K562 (cell line): ENCODE measurements around the gene IFI27L1. TPM values are rescaled to one million over a fixed set of nuclear protein-coding genes. Genes with fewer than 3 reads are reported as not detected.

Experiments used
- ATAC-seq: fragments of 200-7000 bp; cut with Tn5 transposase; 3 replicates; pipeline ENCODE4 v1.9.1; 2020; ENCODE audit warnings: moderate library complexity
- BruUV-seq: library from RNA; stranded (reverse); fragments of 400-500 nt; replicated peaks from 2 replicates; lab custom pipeline; 2021; lab: Mats Ljungman, UMichigan
- CTCF ChIA-PET: fragments of 300-600 bp; formaldehyde crosslinking; extraction: SDS; loops from one replicate; lab custom pipeline; 2021; ENCODE audit warnings: low intra/inter-chr PET ratio; lab: Yijun Ruan, JAX
- POLR2A ChIA-PET: fragments of 300-600, 350-650 bp; sonication (Branson Sonifier 250); formaldehyde crosslinking; extraction: SDS; loops from one replicate; lab custom pipeline; 2021; ENCODE audit warnings: antibody characterized with exemption, inconsistent platforms; lab: Yijun Ruan, JAX
- DNase-seq, 4 experiments: peaks; one replicate each; pipeline versions ENCODE4 v3.0.0 to v3.0.0-alpha.2; 2011 to 2018; ENCODE audit warnings: low spot score in 3 of 4, mixed read lengths in 3 of 4; ENCODE audit errors: extremely low read depth in 1 of 4
- FAIRE-seq: peaks from 2 replicates; lab custom pipeline; 2011; peaks lifted over from hg19 to GRCh38; lab: Jason Lieb, UNC
- H2AFZ ChIP-seq: 2 replicates; pipeline ENCODE4 v1.6.0; 2011; ENCODE audit warnings: low read depth, low read length, control low read depth, inconsistent platforms
- H3K27ac ChIP-seq: fragments of 200-600 bp; 3 replicates; pipeline ENCODE4 v1.8.0; 2011; ENCODE audit warnings: low read depth, mild to moderate bottlenecking, control low read depth, inconsistent platforms, low read length, moderate library complexity, mixed read lengths; ENCODE audit errors: extremely low read depth
- H3K27me3 ChIP-seq, 2 experiments: fragments of 300-600 bp in 1 of 2; 2 replicates in 1 of 2; 3 replicates in 1 of 2; pipeline versions ENCODE4 v1.6.0 to v1.8.0; 2011; ENCODE audit warnings: inconsistent platforms in 2 of 2, low read length in 2 of 2, mild to moderate bottlenecking in 1 of 2, mixed read lengths in 1 of 2, moderate library complexity in 1 of 2; ENCODE audit not compliant: control insufficient read depth in 2 of 2, insufficient read depth in 2 of 2
- H3K36me3 ChIP-seq: fragments of 300-600 bp; 3 replicates; pipeline ENCODE4 v1.8.0; 2011; ENCODE audit warnings: mild to moderate bottlenecking, low read length, inconsistent platforms; ENCODE audit not compliant: control insufficient read depth, insufficient read depth
- H3K4me1 ChIP-seq, 2 experiments: fragments of 200-600 bp in 1 of 2; replicated peaks in 1 of 2; 2 replicates in 1 of 2; 3 replicates in 1 of 2; pipeline versions ENCODE4 v1.5.1 to v1.8.0; 2011; ENCODE audit warnings: inconsistent platforms in 2 of 2, low read length in 2 of 2, mild to moderate bottlenecking in 1 of 2, mixed read lengths in 1 of 2, moderate library complexity in 1 of 2; ENCODE audit not compliant: control insufficient read depth in 2 of 2, insufficient read depth in 2 of 2
- H3K4me2 ChIP-seq: 2 replicates; pipeline ENCODE4 v1.6.1; 2011; ENCODE audit warnings: low read length, control low read depth, inconsistent platforms, mixed read lengths; ENCODE audit not compliant: insufficient read depth
- H3K4me3 ChIP-seq: fragments of 200-600 bp; sonication (generic), shearing (Covaris generic); 2 replicates; pipeline ENCODE4 v1.5.1; 2016; ENCODE audit warnings: control low read depth, inconsistent platforms
- H3K79me2 ChIP-seq: fragments of 200-600 bp; 3 replicates; pipeline ENCODE4 v1.8.0; 2011; ENCODE audit warnings: low read length, inconsistent platforms; ENCODE audit not compliant: control insufficient read depth, insufficient read depth
- H3K9ac ChIP-seq, 2 experiments: 2 replicates each; pipeline versions ENCODE4 v1.6.0 to v1.6.1; 2011; ENCODE audit warnings: low read depth in 2 of 2, low read length in 2 of 2, control low read depth in 1 of 2, inconsistent platforms in 1 of 2, mild to moderate bottlenecking in 1 of 2, mixed read lengths in 1 of 2; ENCODE audit not compliant: insufficient read depth in 1 of 2
- H3K9me1 ChIP-seq: one replicate; pipeline ENCODE4 v1.6.0; 2011; ENCODE audit warnings: inconsistent platforms, mild to moderate bottlenecking, low read length, moderate library complexity; ENCODE audit not compliant: control insufficient read depth, insufficient read depth
- H3K9me3 ChIP-seq: replicated peaks from 2 replicates; pipeline ENCODE4 v1.5.1; 2011; ENCODE audit warnings: low read depth, low read length, inconsistent platforms; ENCODE audit not compliant: control insufficient read depth, insufficient read depth
- H4K20me1 ChIP-seq: replicated peaks from 2 replicates; pipeline ENCODE4 v1.6.1; 2011; ENCODE audit warnings: low read length, inconsistent platforms, mixed read lengths; ENCODE audit not compliant: control insufficient read depth, insufficient read depth
- ETS1 ChIP-seq: conservative IDR thresholded peaks from 2 replicates; pipeline ENCODE4 v1.6.1; 2011; ENCODE audit warnings: low read depth, mild to moderate bottlenecking, low read length; ENCODE audit not compliant: control insufficient read depth
- HDGF ChIP-seq: fragments of 450-650 bp; IDR thresholded peaks from 2 replicates; pipeline ENCODE4 v1.6.1; 2016
- PHF21A ChIP-seq: fragments of 450-650 bp; IDR thresholded peaks from 2 replicates; pipeline ENCODE4 v1.6.1; 2017; ENCODE audit warnings: low read depth, borderline replicate concordance
- ZNF253 ChIP-seq: fragments of 250-450 bp; sonication (Bioruptor Pico); conservative IDR thresholded peaks from 2 replicates; pipeline ENCODE4 v1.6.1; 2021; ENCODE audit warnings: mild to moderate bottlenecking
- WGBS: fragments of 100-300 bp; shearing (Covaris generic); methylation state at CpG from one replicate; pipeline ENCODE4 v1.1.6; 2016; ENCODE audit warnings: low coverage, mixed read lengths; ENCODE audit not compliant: insufficient coverage; ENCODE audit errors: missing lambda C conversion rate; 5-methylcytosine and 5-hydroxymethylcytosine counted together
- in situ Hi-C: fragments of 300-500 bp; cut with MboI; formaldehyde crosslinking; loops from 4 replicates; pipeline ENCODE4 v1.15.0; 2018; ENCODE audit warnings: inconsistent platforms, mixed read lengths
- intact Hi-C: fragments of 100-400 bp; cut with micrococcal nuclease; formaldehyde crosslinking; loops from 2 replicates; pipeline ENCODE4 v1.14.2; 2022
- polyA plus RNA-seq, 8 experiments: library from polyadenylated mRNA; depleted of rRNA in 4 of 8; stranded (reverse) in 5 of 8; unstranded in 3 of 8; fragments of >200 nt; fragmentation: Nextera tagmentation in 2 of 8; fragmentation: Illumina TruSeq in 1 of 8; extraction: Ambion mirVana in 2 of 8; extraction: Trizol in 1 of 8; gene quantifications; 2 replicates each; pipeline versions ENCODE4 v1.2.1 to v1.2.3, GENCODE V29; 2011 to 2014; ENCODE audit warnings: inconsistent platforms in 1 of 8, missing spikeins in 1 of 8
- total RNA-seq, 7 experiments: library from RNA; depleted of rRNA in 6 of 7; stranded (reverse); fragments of >200 nt in 6 of 7; fragmentation: Illumina TruSeq in 2 of 7; extraction: Trizol in 2 of 7; gene quantifications; 2 replicates each; pipeline versions ENCODE4 v1.2.1 to v1.2.3, GENCODE V29; 2011 to 2021; ENCODE audit warnings: low replicate concordance in 1 of 7

Gene IFI27L1
- total and polyA plus RNA-seq, 9 of the 15 experiments (the other 6 are each of a cell fraction or from before 2014, with no cell fraction given): 14.5 to 28.0 (median 23.8) TPM

DNA sequence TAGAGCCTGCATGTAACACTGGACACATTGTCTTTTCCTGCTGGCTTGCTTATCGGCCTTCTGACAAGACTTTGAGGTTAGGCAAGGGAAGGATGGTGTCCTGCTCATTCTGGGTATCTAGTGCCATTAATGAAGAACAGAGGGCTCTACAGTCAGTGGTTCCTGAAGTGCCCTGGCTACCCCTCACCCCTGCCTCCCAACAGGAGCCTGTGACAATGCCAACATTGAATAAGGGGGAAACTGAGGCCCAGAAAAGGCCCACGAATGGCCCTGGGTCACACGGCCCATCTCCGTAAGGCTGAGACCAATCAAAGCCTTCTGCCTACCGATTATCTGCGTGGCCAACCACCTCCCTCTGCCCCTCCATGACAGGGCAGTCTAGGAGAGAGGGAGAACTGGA is 46.2 kb downstream of the IFI27L1 start:
- 4% methylated on average over 4 of the region's 6 CpGs for WGBS
- intact Hi-C loops (no loop called here), in situ Hi-C loops (no loop called here)
- Histone ChIP-seq H3K9ac (no peak overlapping the region), H3K36me3 (no peaks in the 10 kb centered on the region), H3K27ac (no peak overlapping the region), H2AFZ (no peak overlapping the region), H3K9me1 (no peaks in the 10 kb centered on the region), H3K79me2 (no peaks in the 10 kb centered on the region), H3K4me2 (no peak overlapping the region), H3K27me3 (peaks cover 0 to 20% of the 10 kb centered on the region in 2 experiments; a peak in 2 of 5 replicates), H4K20me1 (no peaks in the 10 kb centered on the region), H3K4me1 (peaks cover 0 to 7% of the 10 kb centered on the region in 2 experiments; a peak in 3 of 5 replicates), H3K9me3 (no peaks in the 10 kb centered on the region), H3K4me3 (no peak overlapping the region)
- DNase-seq (no peak), ATAC-seq (no peak), FAIRE-seq (no peak)
- ChIA-PET CTCF (interaction anchor here (1.0 kb wide), 1 partner anchor 117 kb away, joined by 3 read pairs; no protein-coding TSS in a partner anchor), POLR2A (interaction anchor here (0.7 to 0.8 kb wide), 2 partner anchors 8 to 27 kb away, joined by 3 read pairs; no protein-coding TSS in a partner anchor)
- BruUV-seq: no TSS peak
- TF ChIP-seq PHF21A (no peak), ETS1 (no peak), HDGF (no peak), ZNF253 (CRISPR knock-in tag) (no peak)
